Naive thymus-derived CD4-positive, alpha-beta T cell (primary cell): Measurements from ENCODE around the gene LRRC19. TPM values are rescaled to one million over a fixed set of nuclear protein-coding genes. Genes with fewer than 3 reads are reported as not detected.

Source experiments
- ATAC-seq: fragments of 150-1000 bp; cut with Tn5 transposase; 2 replicates; pipeline ENCODE4 v1.10.0; 2021; ENCODE audit warnings: mild to moderate bottlenecking, moderate library complexity
- CTCF ChIA-PET: fragments of 350-600 bp; sonication (Branson Sonifier 250); formaldehyde crosslinking; loops from one replicate; lab custom pipeline; 2021; ENCODE audit warnings: antibody characterized with exemption; lab: Charles Lee
- POLR2A ChIA-PET: fragments of 350-600 bp; sonication (Branson Sonifier 250); formaldehyde crosslinking; loops from one replicate; lab custom pipeline; 2021; ENCODE audit warnings: antibody characterized with exemption, inconsistent platforms; lab: Charles Lee
- DNase-seq, 9 donors: peaks; one replicate each; pipeline versions ENCODE4 v3.0.0 to v3.0.0-alpha.2; 2020 to 2022; ENCODE audit warnings: mixed read lengths in 1 of 9
- H3K27ac ChIP-seq: one replicate; pipeline ENCODE4 v1.7.0; 2013; ENCODE audit warnings: mild to moderate bottlenecking, low read depth, low read length, moderate library complexity
- H3K27me3 ChIP-seq, 2 donors: one replicate each; pipeline ENCODE4 v1.7.0; 2013; ENCODE audit warnings: low read length in 2 of 2, mild to moderate bottlenecking in 2 of 2, moderate library complexity in 2 of 2; ENCODE audit not compliant: control insufficient read depth in 2 of 2, insufficient read depth in 2 of 2
- H3K36me3 ChIP-seq, 3 experiments: 1 replicate in 2 of 3; 2 replicates in 1 of 3; pipeline ENCODE4 v1.7.0; 2013; ENCODE audit warnings: low read length in 3 of 3, mild to moderate bottlenecking in 3 of 3, moderate library complexity in 1 of 3; ENCODE audit not compliant: insufficient read depth in 3 of 3, control insufficient read depth in 2 of 3
- H3K4me1 ChIP-seq, 2 donors: one replicate each; pipeline ENCODE4 v1.7.0; 2013; ENCODE audit warnings: low read length in 2 of 2, mild to moderate bottlenecking in 2 of 2, moderate library complexity in 1 of 2; ENCODE audit not compliant: control insufficient read depth in 2 of 2, insufficient read depth in 2 of 2
- H3K4me3 ChIP-seq: 2 replicates; pipeline ENCODE4 v1.7.0; 2013; ENCODE audit warnings: mild to moderate bottlenecking, low read length
- H3K9me3 ChIP-seq, 3 experiments: 1 replicate in 2 of 3; 2 replicates in 1 of 3; pipeline ENCODE4 v1.7.0; 2013; ENCODE audit warnings: low read length in 3 of 3; ENCODE audit not compliant: control insufficient read depth in 2 of 3
- H3K27ac Mint-ChIP-seq, 9 donors: one replicate each; pipeline ENCODE4 v1.8.0; 2020 to 2022; ENCODE audit warnings: mixed read lengths in 9 of 9, mild to moderate bottlenecking in 8 of 9, moderate library complexity in 5 of 9, inconsistent platforms in 2 of 9
- H3K27me3 Mint-ChIP-seq, 5 donors: one replicate each; pipeline ENCODE4 v1.8.0; 2021 to 2022; ENCODE audit warnings: mixed read lengths in 5 of 5, mild to moderate bottlenecking in 1 of 5
- H3K36me3 Mint-ChIP-seq, 5 donors: one replicate each; pipeline ENCODE4 v1.8.0; 2020 to 2022; ENCODE audit warnings: mixed read lengths in 5 of 5, mild to moderate bottlenecking in 3 of 5, inconsistent platforms in 1 of 5
- H3K4me1 Mint-ChIP-seq, 7 donors: one replicate each; pipeline ENCODE4 v1.8.0; 2020 to 2022; ENCODE audit warnings: mixed read lengths in 7 of 7, mild to moderate bottlenecking in 3 of 7, inconsistent platforms in 1 of 7
- H3K4me3 Mint-ChIP-seq, 10 donors: one replicate each; pipeline ENCODE4 v1.8.0; 2020 to 2022; ENCODE audit warnings: mild to moderate bottlenecking in 10 of 10, mixed read lengths in 10 of 10, moderate library complexity in 6 of 10, inconsistent platforms in 2 of 10
- H3K9me3 Mint-ChIP-seq, 11 donors: one replicate each; pipeline ENCODE4 v1.8.0; 2020 to 2022; ENCODE audit warnings: mixed read lengths in 11 of 11, mild to moderate bottlenecking in 4 of 11, inconsistent platforms in 1 of 11, moderate library complexity in 1 of 11
- intact Hi-C, 2 donors: fragments of 100-400 bp; cut with micrococcal nuclease; formaldehyde crosslinking; loops; one replicate each; pipeline ENCODE4 v1.15.1; 2023
- polyA plus RNA-seq, 2 donors: library from polyadenylated mRNA; unstranded; fragments of 300-500 nt; fragmentation: Illumina TruSeq; gene quantifications; one replicate each; pipeline ENCODE4 v1.2.3, GENCODE V29; 2021
- total RNA-seq, 6 experiments: library from RNA in 5 of 6; stranded (reverse) in 5 of 6; gene quantifications; 1 replicate in 5 of 6; 2 replicates in 1 of 6; pipeline ENCODE4 v1.2.3 and lab custom pipeline; 2021 to 2026

The LRRC19 gene, protein sequence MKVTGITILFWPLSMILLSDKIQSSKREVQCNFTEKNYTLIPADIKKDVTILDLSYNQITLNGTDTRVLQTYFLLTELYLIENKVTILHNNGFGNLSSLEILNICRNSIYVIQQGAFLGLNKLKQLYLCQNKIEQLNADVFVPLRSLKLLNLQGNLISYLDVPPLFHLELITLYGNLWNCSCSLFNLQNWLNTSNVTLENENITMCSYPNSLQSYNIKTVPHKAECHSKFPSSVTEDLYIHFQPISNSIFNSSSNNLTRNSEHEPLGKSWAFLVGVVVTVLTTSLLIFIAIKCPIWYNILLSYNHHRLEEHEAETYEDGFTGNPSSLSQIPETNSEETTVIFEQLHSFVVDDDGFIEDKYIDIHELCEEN
- not detected for total RNA-seq
- not detected for polyA plus RNA-seq
- total RNA-seq (lab: John Stamatoyannopoulos, UW), result not detected

DNA sequence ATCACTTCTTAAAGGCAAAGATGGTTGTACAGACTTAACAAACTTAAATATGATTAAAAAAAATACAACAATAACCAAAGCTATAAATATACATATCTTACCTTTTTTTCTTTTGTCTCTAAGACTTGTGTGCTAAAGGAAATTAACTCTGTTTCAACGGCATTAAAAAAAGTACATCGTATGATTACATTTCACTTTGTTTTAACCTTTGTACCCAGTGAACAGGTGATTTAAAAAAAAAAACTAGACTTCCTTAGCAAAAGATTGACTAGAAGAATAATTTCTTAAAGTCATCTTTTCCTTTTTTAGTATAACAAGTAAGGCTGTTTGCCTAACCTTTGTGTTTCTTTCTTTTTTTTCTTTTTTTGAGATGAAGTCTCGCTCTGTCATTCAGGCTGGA lies at the start of gene LRRC19:
LRRC19 (minus strand) TSS at position 182 of the 400 bp plus-strand sequence. CDS start 5,978 bp downstream, outside the sequence.
- DNase-seq (no peak), ATAC-seq (no peak)
- H3K4me1 ChIP-seq, result no peaks in the 10 kb centered on the region
- H3K36me3 ChIP-seq, result no peaks in the 10 kb centered on the region
- ChIA-PET CTCF (no interaction called here), POLR2A (no interaction called here)
- H3K4me3 ChIP-seq, result no peak within 1 kb of the TSS
- Mint-ChIP-seq H3K36me3 (peaks cover 0 to 23% (median 11%) of the 10 kb centered on the region in 5 donors), H3K4me1 (peaks cover 0 to 1% (median 0%) of the 10 kb centered on the region in 7 donors), H3K27ac (peak within 1 kb of the TSS in 2 of 9 donors; percentile 43 to 59), H3K4me3 (no peak within 1 kb of the TSS), H3K9me3 (no peaks in the 10 kb centered on the region), H3K27me3 (no peaks in the 10 kb centered on the region)
- no peaks in the 10 kb centered on the region for H3K27me3 ChIP-seq
- intact Hi-C loops, result no loop called here
- no peaks in the 10 kb centered on the region for H3K9me3 ChIP-seq
- H3K27ac ChIP-seq, result no peak within 1 kb of the TSS

DNA sequence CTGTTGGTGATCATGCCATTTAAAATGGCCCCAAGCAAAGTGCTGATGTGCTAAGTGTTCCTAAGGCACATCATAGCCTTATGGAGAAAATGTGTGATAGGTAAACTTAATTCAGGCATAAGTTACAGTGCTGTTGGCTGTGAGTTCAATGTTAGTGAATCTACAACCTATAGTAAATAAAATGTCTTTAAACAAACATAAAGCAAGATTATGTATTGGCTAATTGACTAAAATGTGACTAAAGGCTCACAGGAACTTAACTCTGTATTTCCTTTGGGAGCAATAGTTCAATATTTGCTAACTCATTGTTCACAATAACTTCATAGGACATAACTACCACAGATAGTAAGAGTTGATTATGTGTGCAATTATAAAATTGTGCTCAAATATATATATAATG lies 49.4 kb upstream of the LRRC19 start:
- no peak overlapping the region for H3K4me3 ChIP-seq
- no peak overlapping the region for H3K27ac Mint-ChIP-seq
- H3K9me3 ChIP-seq, result no peaks in the 10 kb centered on the region
- H3K9me3 Mint-ChIP-seq, result no peaks in the 10 kb centered on the region
- H3K36me3 Mint-ChIP-seq, result peaks cover 0 to 57% (median 16%) of the 10 kb centered on the region in 5 donors
- ChIA-PET POLR2A (no interaction called here), CTCF (no interaction called here)
- H3K27me3 Mint-ChIP-seq, result no peaks in the 10 kb centered on the region
- intact Hi-C loops, result no loop called here
- no peak for ATAC-seq
- DNase-seq, result no peak
- no peaks in the 10 kb centered on the region for H3K36me3 ChIP-seq
- no peak overlapping the region for H3K4me3 Mint-ChIP-seq
- no peaks in the 10 kb centered on the region for H3K4me1 Mint-ChIP-seq
- H3K27me3 ChIP-seq, result no peaks in the 10 kb centered on the region
- H3K4me1 ChIP-seq, result no peaks in the 10 kb centered on the region
- no peak overlapping the region for H3K27ac ChIP-seq

DNA sequence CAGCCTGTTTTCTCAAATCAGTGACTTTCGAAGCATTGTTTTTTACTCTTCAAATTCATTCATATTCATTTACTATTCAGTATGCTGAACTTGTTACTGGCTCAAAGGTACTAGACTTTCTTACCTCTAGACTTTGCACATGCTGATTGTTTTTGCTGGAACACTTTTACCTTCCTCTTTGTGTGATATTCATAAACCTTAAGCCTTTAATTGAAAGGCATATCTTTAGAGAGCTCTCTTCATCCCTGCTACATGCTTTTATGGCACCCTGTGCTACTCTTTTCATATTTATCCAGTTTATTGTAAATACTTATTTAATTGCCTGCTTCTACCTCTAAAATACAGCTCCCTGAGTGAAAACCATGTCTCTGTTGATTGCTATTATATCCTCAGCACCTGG lies 48.7 kb upstream of the LRRC19 start:
- Histone ChIP-seq H3K36me3 (no peaks in the 10 kb centered on the region), H3K4me3 (no peak overlapping the region), H3K27ac (no peak overlapping the region), H3K9me3 (no peaks in the 10 kb centered on the region), H3K27me3 (no peaks in the 10 kb centered on the region), H3K4me1 (no peaks in the 10 kb centered on the region)
- DNase-seq (no peak), ATAC-seq (no peak)
- Mint-ChIP-seq H3K36me3 (peaks cover 0 to 58% (median 21%) of the 10 kb centered on the region in 5 donors), H3K27ac (no peak overlapping the region), H3K4me3 (no peak overlapping the region), H3K4me1 (no peaks in the 10 kb centered on the region), H3K27me3 (no peaks in the 10 kb centered on the region), H3K9me3 (no peaks in the 10 kb centered on the region)
- ChIA-PET POLR2A (no interaction called here), CTCF (no interaction called here)
- intact Hi-C loops, result no loop called here

DNA sequence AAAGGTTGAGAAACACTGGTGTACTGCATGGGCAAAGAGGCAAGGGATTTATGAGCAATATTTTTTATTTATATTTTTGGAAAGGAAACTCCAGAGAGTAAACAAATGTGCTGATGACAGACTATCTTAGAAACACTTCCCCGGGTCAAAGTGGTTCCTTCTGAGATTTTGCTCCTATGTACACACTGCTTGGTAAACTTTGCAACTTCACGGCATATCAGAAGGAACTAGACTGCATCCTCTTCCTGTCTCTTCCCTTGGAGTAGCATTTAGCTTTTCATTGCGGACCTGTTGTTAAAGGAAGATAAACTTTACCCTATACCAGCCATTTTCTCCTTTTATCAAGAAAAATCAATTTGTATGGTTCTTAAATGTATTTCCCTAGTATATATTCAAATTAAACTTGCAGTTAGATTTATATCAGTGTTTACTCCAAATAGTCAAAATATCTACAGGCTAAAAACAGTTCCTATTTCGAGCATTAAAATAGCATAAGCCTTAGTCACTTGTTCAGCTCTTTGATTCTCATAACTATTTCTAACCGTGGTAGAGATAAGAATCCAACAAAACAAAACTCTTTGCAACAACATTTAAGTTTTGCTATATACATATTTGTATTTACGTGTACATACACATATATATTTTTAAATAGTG lies 48.0 kb upstream of the LRRC19 start:
- CTCF ChIA-PET, result no interaction called here
- H3K36me3 ChIP-seq, result no peaks in the 10 kb centered on the region
- H3K4me1 ChIP-seq, result no peaks in the 10 kb centered on the region
- POLR2A ChIA-PET, result no interaction called here
- H3K9me3 Mint-ChIP-seq, result no peaks in the 10 kb centered on the region
- H3K27me3 ChIP-seq, result no peaks in the 10 kb centered on the region
- ATAC-seq (no peak), DNase-seq (no peak)
- H3K27ac Mint-ChIP-seq, result no peak overlapping the region
- no peak overlapping the region for H3K4me3 ChIP-seq
- H3K4me1 Mint-ChIP-seq, result no peaks in the 10 kb centered on the region
- no peak overlapping the region for H3K4me3 Mint-ChIP-seq
- peaks cover 0 to 58% (median 27%) of the 10 kb centered on the region in 5 donors for H3K36me3 Mint-ChIP-seq
- no peaks in the 10 kb centered on the region for H3K9me3 ChIP-seq
- H3K27me3 Mint-ChIP-seq, result no peaks in the 10 kb centered on the region
- intact Hi-C loops, result no loop called here
- H3K27ac ChIP-seq, result no peak overlapping the region

DNA sequence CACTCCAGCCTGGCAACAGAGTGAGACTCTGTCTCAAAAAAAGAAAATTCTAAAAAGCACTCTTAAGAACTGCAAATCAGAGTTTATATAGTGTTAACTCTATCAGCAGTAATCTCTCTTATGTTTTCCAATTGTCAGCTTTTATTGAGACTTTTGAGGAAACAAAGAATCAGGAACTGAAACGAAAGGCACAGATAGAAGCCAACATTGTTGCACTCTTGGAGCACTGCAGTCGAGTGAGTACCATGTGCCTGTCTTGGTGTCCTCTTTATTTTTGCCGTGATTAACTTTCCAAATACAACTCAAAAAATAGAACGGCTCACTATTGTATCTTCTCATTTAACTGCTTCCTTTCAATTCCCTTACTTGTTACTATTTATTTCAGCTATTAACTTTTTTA lies 41.7 kb upstream of the LRRC19 start:
- CTCF ChIA-PET, result no interaction called here
- H3K4me3 Mint-ChIP-seq, result no peak overlapping the region

DNA sequence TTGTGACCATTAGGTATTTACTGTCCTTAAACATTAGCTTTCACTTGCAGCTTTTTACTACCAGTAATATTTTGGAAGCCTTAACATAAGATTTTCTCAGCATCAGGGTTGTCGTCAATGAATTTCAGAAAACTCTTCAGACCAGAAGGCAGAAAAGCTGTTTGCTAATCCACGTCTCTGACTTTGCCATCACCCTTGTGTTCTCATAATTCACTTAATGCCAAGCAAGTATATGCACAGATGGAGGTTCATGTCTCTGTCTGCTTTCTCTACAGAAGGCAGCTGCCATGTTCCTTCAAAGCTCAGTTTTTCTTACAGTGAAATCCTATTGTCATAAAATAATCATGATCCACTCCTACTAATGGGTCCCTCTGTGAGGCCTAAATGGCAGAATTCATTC lies 37.7 kb upstream of the LRRC19 start:
- H3K36me3 Mint-ChIP-seq, result peaks cover 0 to 17% (median under 1%) of the 10 kb centered on the region in 5 donors

More for the DNA sequence above, 41.7 kb upstream of the LRRC19 start:
- Histone ChIP-seq H3K27me3 (no peaks in the 10 kb centered on the region), H3K4me3 (no peak overlapping the region), H3K27ac (no peak overlapping the region), H3K36me3 (peaks cover 0 to 4% (median 0%) of the 10 kb centered on the region in 3 experiments), H3K4me1 (no peaks in the 10 kb centered on the region), H3K9me3 (no peaks in the 10 kb centered on the region)
- ATAC-seq, result no peak
- intact Hi-C loops, result no loop called here
- no peak for DNase-seq
- POLR2A ChIA-PET, result no interaction called here
- H3K27ac Mint-ChIP-seq, result no peak overlapping the region
- no peaks in the 10 kb centered on the region for H3K9me3 Mint-ChIP-seq
- peaks cover 0 to 28% (median 20%) of the 10 kb centered on the region in 5 donors for H3K36me3 Mint-ChIP-seq
- no peaks in the 10 kb centered on the region for H3K27me3 Mint-ChIP-seq
- H3K4me1 Mint-ChIP-seq, result no peaks in the 10 kb centered on the region

More for the DNA sequence above, 37.7 kb upstream of the LRRC19 start:
- Histone ChIP-seq H3K36me3 (peaks cover 0 to 4% (median 0%) of the 10 kb centered on the region in 3 experiments), H3K9me3 (no peaks in the 10 kb centered on the region), H3K27me3 (no peaks in the 10 kb centered on the region), H3K27ac (no peak overlapping the region), H3K4me3 (no peak overlapping the region), H3K4me1 (no peaks in the 10 kb centered on the region)
- DNase-seq (no peak), ATAC-seq (no peak)
- CTCF ChIA-PET, result no interaction called here
- Mint-ChIP-seq H3K27ac (no peak overlapping the region), H3K27me3 (no peaks in the 10 kb centered on the region), H3K9me3 (no peaks in the 10 kb centered on the region), H3K4me3 (no peak overlapping the region), H3K4me1 (no peaks in the 10 kb centered on the region)
- POLR2A ChIA-PET, result no interaction called here
- intact Hi-C loops, result no loop called here
